GM13976 (cell line): ENCODE data around the gene ADRB2.

Experiments
- DNase-seq: peaks from one replicate; pipeline ENCODE4 v3.0.0; 2012; ENCODE audit warnings: low spot score
- in situ Hi-C: fragments of 300-500 bp; cut with MboI; formaldehyde crosslinking; loops from one replicate; pipeline ENCODE4 v1.12.0; 2022; ENCODE audit warnings: low sequenced_read_pairs, mixed read lengths, inconsistent platforms; ENCODE audit not compliant: unreplicated experiment
- TF ChIP-seq, protein P1 (sequence below): IDR thresholded peaks from 2 replicates; pipeline ENCODE4 v1.5.1; 2012; ENCODE audit warnings: borderline replicate concordance, mild to moderate bottlenecking; ENCODE audit not compliant: insufficient read depth; ENCODE audit errors: extremely low read depth, missing control alignments, control extremely low read depth

Gene ADRB2

DNA sequence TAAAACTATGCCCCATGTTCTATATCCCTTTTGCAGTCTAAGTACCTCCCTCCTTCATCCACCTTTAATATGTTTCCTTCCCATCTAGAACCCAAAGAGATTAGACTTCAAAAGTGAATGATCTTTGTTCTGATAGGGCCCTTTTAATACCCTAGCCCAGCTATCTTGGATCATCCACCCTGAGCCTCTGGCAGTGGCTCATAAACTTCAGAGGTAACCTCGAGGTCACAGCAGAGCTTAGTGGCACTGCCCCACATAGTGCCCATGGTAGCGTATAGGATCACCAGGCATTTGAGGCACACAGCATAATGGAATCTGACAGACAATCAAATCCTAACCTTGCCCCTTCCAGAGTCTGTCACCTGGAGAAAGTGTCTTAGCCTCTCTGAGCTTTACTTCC, 15.8 kb downstream of the ADRB2 start:
- no peak for DNase-seq
- TF ChIP-seq, protein P1, sequence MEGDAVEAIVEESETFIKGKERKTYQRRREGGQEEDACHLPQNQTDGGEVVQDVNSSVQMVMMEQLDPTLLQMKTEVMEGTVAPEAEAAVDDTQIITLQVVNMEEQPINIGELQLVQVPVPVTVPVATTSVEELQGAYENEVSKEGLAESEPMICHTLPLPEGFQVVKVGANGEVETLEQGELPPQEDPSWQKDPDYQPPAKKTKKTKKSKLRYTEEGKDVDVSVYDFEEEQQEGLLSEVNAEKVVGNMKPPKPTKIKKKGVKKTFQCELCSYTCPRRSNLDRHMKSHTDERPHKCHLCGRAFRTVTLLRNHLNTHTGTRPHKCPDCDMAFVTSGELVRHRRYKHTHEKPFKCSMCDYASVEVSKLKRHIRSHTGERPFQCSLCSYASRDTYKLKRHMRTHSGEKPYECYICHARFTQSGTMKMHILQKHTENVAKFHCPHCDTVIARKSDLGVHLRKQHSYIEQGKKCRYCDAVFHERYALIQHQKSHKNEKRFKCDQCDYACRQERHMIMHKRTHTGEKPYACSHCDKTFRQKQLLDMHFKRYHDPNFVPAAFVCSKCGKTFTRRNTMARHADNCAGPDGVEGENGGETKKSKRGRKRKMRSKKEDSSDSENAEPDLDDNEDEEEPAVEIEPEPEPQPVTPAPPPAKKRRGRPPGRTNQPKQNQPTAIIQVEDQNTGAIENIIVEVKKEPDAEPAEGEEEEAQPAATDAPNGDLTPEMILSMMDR = no peak
- in situ Hi-C loops = no loop called here

DNA sequence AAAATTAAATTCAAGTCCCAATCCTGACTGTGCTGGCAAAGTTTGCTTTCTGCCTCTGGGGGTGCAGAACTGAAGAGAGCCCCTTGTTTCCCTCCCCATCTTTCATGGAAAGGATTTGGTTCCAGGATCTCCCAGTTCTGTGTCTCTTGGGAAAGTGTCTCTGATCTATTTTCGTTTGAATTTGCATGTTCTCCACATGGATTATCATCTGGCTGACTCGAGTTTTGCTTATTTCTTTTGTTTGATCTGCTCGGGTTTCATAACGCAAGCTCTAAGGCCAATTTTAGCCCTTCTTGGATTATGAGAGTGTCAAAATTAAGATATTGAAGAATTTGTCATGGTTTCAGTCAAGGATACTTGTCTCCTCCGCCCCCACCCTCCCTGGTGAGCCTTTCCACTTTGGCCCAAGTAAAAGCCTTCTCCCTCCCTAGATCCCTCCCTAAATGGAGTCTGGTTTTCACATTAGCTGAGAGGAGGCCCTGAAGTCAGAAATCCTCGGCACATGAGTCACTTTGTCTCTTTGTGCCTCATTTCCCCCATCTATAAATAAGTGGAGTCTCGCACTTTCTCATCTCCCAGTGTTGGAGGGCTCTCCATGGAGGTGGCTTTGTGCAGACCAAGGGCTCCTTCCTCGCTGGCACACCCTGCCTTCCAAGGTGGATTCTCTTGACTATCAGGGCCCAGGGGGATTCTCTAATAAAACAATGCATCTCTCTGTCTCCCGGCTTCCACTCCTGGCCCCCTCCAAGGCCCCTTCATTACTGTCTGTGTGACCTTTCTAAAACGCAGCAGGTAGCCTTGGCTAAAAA, 17.3 kb downstream of the ADRB2 start:
- DNase-seq = no peak
- in situ Hi-C loops = no loop called here
- TF ChIP-seq, protein P1 = no peak

DNA sequence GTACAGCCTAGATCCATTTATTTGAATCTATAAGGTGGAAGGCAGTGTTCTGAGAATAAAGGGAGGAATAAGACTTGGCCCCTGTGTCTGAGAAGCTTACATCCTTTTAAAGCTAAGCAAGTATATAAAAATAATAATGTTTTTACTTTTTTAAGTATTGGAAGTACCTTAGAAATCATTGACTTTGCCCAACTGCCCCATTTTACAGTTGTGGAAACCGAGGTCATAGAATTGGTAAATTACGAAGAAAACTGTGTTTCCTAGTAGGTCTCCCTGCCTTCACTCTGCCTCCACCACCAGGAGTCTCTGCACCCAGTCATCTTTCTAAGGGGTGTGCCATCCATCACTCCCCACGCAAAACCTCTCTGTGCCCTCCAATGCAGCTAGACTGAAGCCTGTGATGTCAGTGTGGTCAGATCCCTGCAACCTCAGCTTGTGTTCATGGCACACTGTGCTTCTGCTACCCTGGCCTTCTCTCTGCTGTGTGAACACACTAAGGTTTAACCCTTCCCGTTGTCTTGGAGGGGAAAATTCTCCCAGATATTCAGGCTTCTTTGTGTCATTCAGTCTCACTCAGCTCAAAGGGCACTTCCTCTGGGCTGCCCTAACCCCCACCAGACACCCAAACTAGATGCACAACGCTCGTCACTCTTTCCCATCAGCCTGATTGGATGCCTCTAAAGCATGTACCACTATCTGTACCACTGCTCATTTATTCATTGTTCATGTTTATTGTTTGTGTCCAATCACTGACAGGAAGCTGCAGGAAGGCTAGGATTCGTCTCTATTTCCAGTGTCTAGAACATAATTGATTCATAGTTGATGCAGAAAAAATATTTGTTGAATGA, 18.2 kb downstream of the ADRB2 start:
- TF ChIP-seq, protein P1 = no peak
- no peak for DNase-seq
- in situ Hi-C loops = no loop called here

DNA sequence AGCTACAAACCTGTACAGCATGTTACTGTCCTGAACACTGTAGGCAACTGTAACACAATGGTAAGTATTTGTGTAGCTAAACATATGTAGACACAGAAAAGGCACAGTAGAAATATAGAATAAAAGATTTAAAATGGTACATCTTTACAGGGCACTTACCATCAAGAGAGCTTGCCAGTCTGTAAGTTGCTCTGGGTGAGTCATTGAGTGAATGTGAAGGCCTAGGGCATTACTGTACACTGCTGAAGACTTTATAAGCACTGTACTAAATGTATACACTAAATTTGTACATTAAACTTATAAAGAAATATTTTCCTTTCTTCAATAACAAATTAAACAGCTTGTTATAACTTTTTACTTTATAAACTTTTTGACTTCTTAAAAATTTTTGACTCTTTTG, 20.5 kb downstream of the ADRB2 start:
- in situ Hi-C loops = no loop called here

GRCh38 chr5:148847456-148847855, 21.0 kb downstream of the ADRB2 start:
- in situ Hi-C loops = no loop called here
- TF ChIP-seq, protein P1 = no peak
- no peak for DNase-seq

More for the DNA sequence above, 20.5 kb downstream of the ADRB2 start:
- no peak for DNase-seq
- TF ChIP-seq, protein P1 = no peak

DNA sequence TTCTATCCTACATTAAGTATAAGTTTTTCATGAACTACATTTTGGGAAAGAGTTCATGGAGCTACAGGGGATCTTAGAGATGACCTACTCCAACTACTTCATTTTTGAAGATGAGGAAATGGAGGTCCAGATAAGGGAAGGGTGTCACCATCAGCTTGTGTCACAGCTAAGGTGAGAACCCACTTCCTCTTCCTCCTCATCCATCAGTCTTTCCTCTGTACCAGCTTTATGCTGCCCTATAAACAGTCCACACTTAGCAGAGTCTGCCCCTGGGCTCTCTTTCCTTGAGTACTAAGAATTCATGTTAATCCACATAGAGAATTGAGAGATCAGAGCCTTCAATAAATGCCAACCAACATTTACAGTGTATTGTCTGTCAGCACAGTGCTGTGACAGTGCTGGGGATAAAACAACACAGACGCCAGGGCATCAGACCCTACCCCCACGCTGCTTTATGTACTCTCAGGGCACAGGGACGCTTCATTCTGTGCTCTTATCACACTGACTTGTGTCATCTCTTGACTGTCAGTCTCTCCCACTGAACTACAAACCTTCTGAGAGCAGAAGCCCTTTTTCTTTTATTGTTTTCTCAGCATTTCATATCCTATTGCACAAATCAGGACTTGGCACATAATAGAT, 22.1 kb downstream of the ADRB2 start:
- TF ChIP-seq, protein P1 = no peak
- in situ Hi-C loops = no loop called here
- DNase-seq = no peak
